IPS-18c (cell line): ENCODE results near the gene PNMA8C.
A peak's percentile ranks its signal among the peaks of the same experiment; 100 is the strongest.

ENCODE experiments used
- H3K4me3 ChIP-seq: 2 replicates; pipeline ENCODE4 v1.7.0; 2013; ENCODE audit warnings: low read depth, mild to moderate bottlenecking, low read length, moderate library complexity; ENCODE audit not compliant: insufficient read depth
- H3K9me3 ChIP-seq: one replicate; pipeline ENCODE4 v1.6.1; 2013; ENCODE audit warnings: mild to moderate bottlenecking, low read length, moderate library complexity; ENCODE audit not compliant: control insufficient read depth, insufficient read depth

PNMA8C gene

GRCh38 chr19:46428239-46429135 lies at the start of gene PNMA8C:
TSS of gene PNMA8C (minus strand) at chr19:46428936. CDS start at chr19:46428359, 577 bp downstream.
- H3K9me3 ChIP-seq: no peaks in the 10 kb centered on the region
- peak within 1 kb of the TSS; percentile 36; the same call in 1 of the 2 replicates for H3K4me3 ChIP-seq

DNA sequence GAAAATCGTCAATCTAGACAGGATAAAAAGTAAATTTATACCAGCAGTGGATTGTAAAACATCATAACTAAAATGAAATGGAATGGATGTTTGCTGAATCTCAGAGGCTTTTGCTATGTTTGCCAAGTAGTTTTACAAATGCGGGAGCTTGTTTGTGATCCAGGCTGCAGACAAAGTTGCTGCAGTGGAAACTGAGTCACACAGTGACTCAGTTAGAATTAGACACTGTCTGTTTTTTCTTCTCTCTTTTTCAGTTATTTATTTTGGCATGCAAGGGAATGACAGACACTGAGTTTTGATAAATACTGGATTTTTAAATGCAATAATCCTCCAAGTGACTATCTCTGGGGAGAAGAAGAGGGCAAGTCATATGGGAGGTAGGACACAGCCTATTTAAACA lies 47.2 kb upstream of the PNMA8C start:
- no peak overlapping the region for H3K4me3 ChIP-seq
- H3K9me3 ChIP-seq: no peaks in the 10 kb centered on the region

DNA sequence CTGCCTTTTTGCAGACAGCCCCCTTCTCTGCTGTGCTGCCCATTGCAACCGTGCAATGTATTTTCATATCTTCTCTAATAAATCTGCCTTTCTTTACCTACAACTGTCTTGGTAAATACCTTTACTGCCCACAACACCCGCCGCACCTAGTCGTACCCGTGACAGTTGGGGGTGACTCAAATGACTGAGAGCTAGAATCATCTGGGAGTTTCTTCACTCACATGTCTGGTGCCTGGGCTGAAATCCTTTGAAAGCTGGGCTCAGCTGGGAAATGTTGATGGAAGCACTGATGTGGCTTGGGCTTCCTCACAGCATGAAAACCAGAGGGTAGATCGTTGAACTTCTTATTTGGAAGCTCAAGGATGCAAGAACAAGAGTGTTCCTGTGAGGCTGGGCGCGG lies 45.5 kb upstream of the PNMA8C start:
- Histone ChIP-seq H3K9me3 (no peaks in the 10 kb centered on the region), H3K4me3 (no peak overlapping the region)

DNA sequence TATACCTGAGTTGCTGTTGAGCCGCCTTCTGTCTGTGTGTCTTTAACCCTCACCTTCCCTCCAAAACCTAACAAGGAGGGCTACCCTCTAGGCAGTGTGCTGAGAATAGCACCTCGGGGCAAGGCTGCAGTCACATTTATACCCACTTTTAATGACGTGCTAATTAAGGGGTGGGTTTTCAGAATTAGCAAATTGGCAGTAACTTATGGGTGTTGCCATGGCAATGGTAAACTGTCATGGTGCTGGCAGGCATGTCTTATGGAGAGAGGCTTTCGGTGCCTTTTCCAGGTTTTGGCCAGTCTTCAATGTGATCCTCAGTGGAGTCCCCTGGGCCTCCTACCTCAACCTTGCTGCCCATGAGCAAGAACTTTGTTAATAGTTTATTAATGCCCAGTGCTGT lies 43.9 kb upstream of the PNMA8C start:
- Histone ChIP-seq H3K9me3 (no peaks in the 10 kb centered on the region), H3K4me3 (no peak overlapping the region)

GRCh38 chr19:46471811-46472543 lies 43.2 kb upstream of the PNMA8C start:
- Histone ChIP-seq H3K4me3 (peak overlapping the region; percentile 91; the same call in 1 of the 2 replicates), H3K9me3 (no peaks in the 10 kb centered on the region)

- Histone ChIP-seq H3K4me3 (peak within 1 kb of the TSS; percentile 91), H3K9me3 (no peaks in the 10 kb centered on the region)
Observed at GRCh38 chr19:46471116-46471733, 42.5 kb upstream of the PNMA8C start, which contains the start of gene PNMA8A. TSS of gene PNMA8A (minus strand) at chr19:46471563. CDS start at chr19:46471035, 528 bp downstream.

- Histone ChIP-seq H3K9me3 (no peaks in the 10 kb centered on the region), H3K4me3 (peak overlapping the region; percentile 91)
Observed at GRCh38 chr19:46470376-46470775, 41.6 kb upstream of the PNMA8C start.

GRCh38 chr19:46469541-46470185 lies 40.9 kb upstream of the PNMA8C start:
- Histone ChIP-seq H3K4me3 (no peak overlapping the region), H3K9me3 (no peaks in the 10 kb centered on the region)

DNA sequence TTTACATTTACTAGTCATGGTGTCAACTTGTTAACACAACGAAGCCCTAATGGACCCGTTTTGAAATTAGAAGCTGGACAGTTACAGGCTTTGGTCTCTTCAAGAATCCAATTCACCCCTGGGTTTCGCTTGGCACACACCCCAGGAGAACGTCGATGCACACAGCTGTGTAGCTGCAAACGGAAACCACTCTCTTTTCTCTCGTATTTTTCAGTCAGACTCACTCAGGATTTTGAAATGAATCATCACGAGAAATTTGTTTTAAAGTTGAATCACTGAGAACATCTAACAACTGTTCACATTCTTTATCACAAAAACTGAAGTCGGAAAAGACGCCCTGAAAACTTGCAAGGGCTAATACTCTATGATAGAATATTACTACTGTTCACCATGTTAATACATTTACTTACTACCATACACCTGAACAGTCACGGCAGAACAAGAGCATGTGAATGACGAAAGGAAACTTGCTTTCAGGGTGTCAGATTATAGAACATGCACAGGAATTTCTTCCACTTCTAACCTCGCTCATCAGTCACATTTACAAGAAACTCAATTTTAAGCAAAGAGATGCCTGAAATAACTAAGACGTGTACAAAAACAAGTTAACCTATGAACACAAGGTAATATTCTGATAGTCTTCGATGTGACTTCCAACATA lies 37.9 kb upstream of the PNMA8C start:
- no peak overlapping the region for H3K4me3 ChIP-seq
- peaks cover 2% of the 10 kb centered on the region for H3K9me3 ChIP-seq

GRCh38 chr19:46463516-46463915 lies 34.8 kb upstream of the PNMA8C start:
- peaks cover 2% of the 10 kb centered on the region for H3K9me3 ChIP-seq
- no peak overlapping the region for H3K4me3 ChIP-seq

GRCh38 chr19:46461537-46461936 lies 32.8 kb upstream of the PNMA8C start:
- H3K4me3 ChIP-seq: no peak overlapping the region
- peaks cover 2% of the 10 kb centered on the region for H3K9me3 ChIP-seq

DNA sequence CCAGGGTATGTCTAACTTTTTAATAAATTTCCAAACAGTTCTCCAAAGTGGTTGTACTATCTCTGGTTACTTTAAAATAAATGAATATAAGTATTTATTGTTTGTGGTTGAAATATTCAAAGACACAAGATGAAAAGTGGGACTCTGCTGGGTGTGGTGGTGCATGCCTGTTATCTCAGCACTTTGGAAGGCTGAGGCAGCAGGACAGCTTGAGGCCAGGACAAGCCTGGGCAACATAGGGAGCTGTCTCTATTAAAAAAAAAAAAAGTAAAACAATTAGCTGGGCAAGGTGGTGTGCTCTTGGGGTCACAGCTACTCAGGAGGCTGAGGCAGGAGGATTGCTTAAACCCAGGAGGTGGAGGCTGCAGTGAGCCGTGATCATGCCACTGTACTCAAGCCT lies 32.2 kb upstream of the PNMA8C start:
- no peak overlapping the region for H3K4me3 ChIP-seq
- H3K9me3 ChIP-seq: peaks cover 2% of the 10 kb centered on the region

GRCh38 chr19:46460055-46460454 lies 31.3 kb upstream of the PNMA8C start:
- H3K9me3 ChIP-seq: peaks cover 2% of the 10 kb centered on the region
- no peak overlapping the region for H3K4me3 ChIP-seq

DNA sequence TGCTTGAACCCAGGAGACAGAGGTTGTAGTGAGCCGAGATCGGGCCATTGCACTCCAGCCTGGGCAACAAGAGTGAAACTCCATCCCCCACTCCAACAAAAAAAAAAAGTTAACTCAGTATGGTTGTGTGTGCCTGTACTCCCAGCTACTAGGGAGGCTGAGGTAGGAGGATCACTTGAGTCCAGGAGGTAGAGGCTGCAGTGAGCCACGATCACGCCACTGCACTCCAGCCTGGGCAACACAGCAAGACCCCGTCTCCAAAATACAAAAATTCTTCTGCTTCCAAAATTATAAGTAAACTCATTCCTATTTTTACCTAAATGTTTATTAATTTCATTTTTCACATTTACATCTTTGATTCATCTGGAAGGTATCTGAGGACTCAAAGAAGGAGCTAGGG lies 28.2 kb upstream of the PNMA8C start:
- Histone ChIP-seq H3K4me3 (no peak overlapping the region), H3K9me3 (no peaks in the 10 kb centered on the region)

DNA sequence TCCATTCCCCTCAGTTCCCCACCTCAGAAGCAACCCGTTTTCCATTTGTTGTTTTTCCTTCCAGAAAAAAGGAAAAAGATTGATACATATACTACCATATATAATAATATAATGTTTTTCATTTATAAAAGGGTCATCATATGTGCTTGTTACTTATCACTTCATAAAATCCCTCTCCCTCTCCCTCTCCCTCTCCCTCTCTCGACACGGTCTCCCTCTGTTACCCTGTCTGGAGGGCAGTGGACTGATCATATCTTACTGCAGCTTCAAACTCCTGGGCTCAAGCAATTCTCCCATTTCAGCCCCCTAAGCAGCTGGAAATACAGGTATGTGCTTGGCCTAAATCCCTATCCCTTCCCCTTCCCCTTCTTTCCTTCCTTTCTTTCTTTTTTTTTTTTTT lies 25.5 kb upstream of the PNMA8C start:
- no peak overlapping the region for H3K4me3 ChIP-seq
- H3K9me3 ChIP-seq: no peaks in the 10 kb centered on the region

GRCh38 chr19:46453661-46454060 lies 24.9 kb upstream of the PNMA8C start:
- H3K4me3 ChIP-seq: no peak overlapping the region
- H3K9me3 ChIP-seq: no peaks in the 10 kb centered on the region

DNA sequence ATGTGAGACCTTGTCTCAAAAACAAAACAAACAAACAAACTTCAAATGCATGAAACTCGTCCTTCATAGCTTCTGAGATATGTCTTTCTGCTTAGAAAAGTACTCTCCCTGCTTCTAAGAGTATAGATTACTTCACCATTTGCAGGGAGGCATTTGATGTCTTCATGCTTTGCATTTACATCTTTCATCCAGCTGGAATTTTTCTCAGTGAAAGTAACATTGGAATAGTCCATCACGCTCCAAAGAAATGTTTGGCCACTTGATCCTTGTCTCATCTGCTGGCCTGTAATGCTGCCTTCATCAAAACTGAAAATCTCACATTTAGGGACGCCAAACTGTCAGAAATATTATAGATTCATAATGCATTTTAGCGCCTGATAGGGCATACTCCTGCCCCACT lies 23.4 kb upstream of the PNMA8C start:
- no peaks in the 10 kb centered on the region for H3K9me3 ChIP-seq
- H3K4me3 ChIP-seq: no peak overlapping the region
